HepG2 (cell line): ENCODE results near the gene MOK. TPM values are rescaled to one million over a fixed set of nuclear protein-coding genes. Genes with fewer than 3 reads are reported as not detected.
A peak's percentile ranks its signal among the peaks of the same experiment; 100 is the strongest.

Experiments used
- ATF7-NPFF ChIP-seq: sonication (generic); formaldehyde crosslinking; IDR thresholded peaks from 2 replicates; pipeline ENCODE4 v1.8.1; 2023; ENCODE audit warnings: mild to moderate bottlenecking, low read depth, missing genetic modification reagents, moderate library complexity
- CCAR2 ChIP-seq: fragments of 200-400 bp; formaldehyde crosslinking; optimal IDR thresholded peaks from 2 replicates; pipeline ENCODE3; 2018; ENCODE audit warnings: low read depth, mild to moderate bottlenecking, low read length, moderate library complexity
- CCDC6 ChIP-seq: sonication (generic); formaldehyde crosslinking; IDR thresholded peaks from 2 replicates; pipeline ENCODE4 v1.8.1; 2022; ENCODE audit warnings: mild to moderate bottlenecking, missing genetic modification reagents, moderate library complexity
- DR1 ChIP-seq: sonication (generic); formaldehyde crosslinking; IDR thresholded peaks from 2 replicates; pipeline ENCODE4 v1.8.0; 2021; ENCODE audit warnings: mild to moderate bottlenecking, missing genetic modification reagents, inconsistent platforms
- HNRNPH1 ChIP-seq: fragments of 200-400 bp; formaldehyde crosslinking; optimal IDR thresholded peaks from 2 replicates; pipeline ENCODE3; 2017; ENCODE audit warnings: mild to moderate bottlenecking, low read depth, low read length
- NR2F6 ChIP-seq, 2 experiments: IDR thresholded peaks; 2 replicates each; pipeline ENCODE4 v1.6.1; 2016; ENCODE audit warnings: antibody characterized with exemption in 1 of 2, mild to moderate bottlenecking in 1 of 2
- PAX8 ChIP-seq: sonication (generic); formaldehyde crosslinking; IDR thresholded peaks from 2 replicates; pipeline ENCODE4 v1.8.0; 2022; ENCODE audit warnings: mild to moderate bottlenecking, missing genetic modification reagents, borderline replicate concordance
- RXRB ChIP-seq: IDR thresholded peaks from 2 replicates; pipeline ENCODE4 v1.6.1; 2016; ENCODE audit warnings: borderline replicate concordance, missing genetic modification reagents, missing compliant biosample characterization
- TARDBP ChIP-seq: sonication (generic); formaldehyde crosslinking; IDR thresholded peaks from 2 replicates; pipeline ENCODE4 v1.8.0; 2022; ENCODE audit warnings: mild to moderate bottlenecking, missing genetic modification reagents
- TOPORS ChIP-seq: sonication (generic); formaldehyde crosslinking; IDR thresholded peaks from 2 replicates; pipeline ENCODE4 v1.8.0; 2023; ENCODE audit warnings: mild to moderate bottlenecking, missing genetic modification reagents
- ZFP41 ChIP-seq: sonication (generic); formaldehyde crosslinking; IDR thresholded peaks from 2 replicates; pipeline ENCODE4 v1.4.0; 2020; ENCODE audit warnings: mild to moderate bottlenecking, missing genetic modification reagents, borderline replicate concordance
- ZNF274 ChIP-seq: sonication (generic); formaldehyde crosslinking; IDR thresholded peaks from 2 replicates; pipeline ENCODE4 v1.5.1; 2020; ENCODE audit warnings: mild to moderate bottlenecking, missing genetic modification reagents
- ZNF496 ChIP-seq: sonication (generic); formaldehyde crosslinking; IDR thresholded peaks from 2 replicates; pipeline ENCODE4 v1.8.1; 2023; ENCODE audit warnings: mild to moderate bottlenecking, moderate library complexity, missing genetic modification reagents; ENCODE audit not compliant: insufficient replicate concordance
- ZNF549 ChIP-seq: sonication (generic); formaldehyde crosslinking; IDR thresholded peaks from 2 replicates; pipeline ENCODE4 v1.5.0; 2020; ENCODE audit warnings: missing genetic modification reagents
- ZNF550 ChIP-seq: sonication (generic); formaldehyde crosslinking; IDR thresholded peaks from 2 replicates; pipeline ENCODE4 v1.4.0; 2020; ENCODE audit warnings: mild to moderate bottlenecking, missing genetic modification reagents, borderline replicate concordance
- ZNF761 ChIP-seq: sonication (generic); formaldehyde crosslinking; conservative IDR thresholded peaks from 2 replicates; pipeline ENCODE4 v1.4.0; 2020; ENCODE audit warnings: mild to moderate bottlenecking, missing genetic modification reagents
- ZNF792 ChIP-seq: IDR thresholded peaks from 2 replicates; pipeline ENCODE4 v1.6.1; 2016
- ZNF891 ChIP-seq: sonication (generic); formaldehyde crosslinking; IDR thresholded peaks from 2 replicates; pipeline ENCODE4 v1.5.0; 2020; ENCODE audit warnings: mild to moderate bottlenecking, missing genetic modification reagents
- polyA plus RNA-seq, 8 experiments: library from polyadenylated mRNA; depleted of rRNA in 3 of 8; stranded (reverse) in 7 of 8; unstranded in 1 of 8; fragments of >200 nt; fragmentation: Illumina TruSeq in 4 of 8; extraction: Trizol in 4 of 8; gene quantifications; 2 replicates each; pipeline versions ENCODE4 v1.2.1 to v1.2.3, GENCODE V29; 2011 to 2016; ENCODE audit warnings: low read depth in 4 of 8, missing spikeins in 1 of 8, mixed read lengths in 1 of 8; ENCODE audit not compliant: insufficient read depth in 1 of 8
- total RNA-seq, 5 experiments: library from RNA; depleted of rRNA; stranded (reverse); fragments of >200 nt; fragmentation: Illumina TruSeq; extraction: Trizol; gene quantifications; 2 replicates each; pipeline ENCODE4 v1.2.3, GENCODE V29; 2016; ENCODE audit warnings: low read depth in 1 of 5
- TF ChIP-seq, protein P1 (sequence below), 2 experiments: IDR thresholded peaks; 2 replicates each; pipeline ENCODE4 v1.6.1; 2011 to 2012; ENCODE audit warnings: low read length in 2 of 2, borderline replicate concordance in 1 of 2, low read depth in 1 of 2, mild to moderate bottlenecking in 1 of 2, moderate library complexity in 1 of 2
- TF ChIP-seq, protein P2 (sequence below): sonication (generic); formaldehyde crosslinking; IDR thresholded peaks from 2 replicates; pipeline ENCODE4 v1.8.1; 2023; ENCODE audit warnings: mild to moderate bottlenecking, moderate library complexity, missing genetic modification reagents
- TF ChIP-seq, protein P3 (sequence below): sonication (generic); formaldehyde crosslinking; IDR thresholded peaks from 2 replicates; pipeline ENCODE4 v1.5.1; 2020; ENCODE audit warnings: missing genetic modification reagents, mild to moderate bottlenecking, borderline replicate concordance
- TF ChIP-seq, protein P4 (sequence below): sonication (generic); formaldehyde crosslinking; conservative IDR thresholded peaks from 2 replicates; pipeline ENCODE4 v1.8.0; 2022; ENCODE audit warnings: missing genetic modification reagents

The MOK gene
- total and polyA plus RNA-seq, 2 of the 13 experiments (the other 11 are each of a cell fraction or from before 2014, with no cell fraction given): 15.3 to 16.9 TPM

DNA sequence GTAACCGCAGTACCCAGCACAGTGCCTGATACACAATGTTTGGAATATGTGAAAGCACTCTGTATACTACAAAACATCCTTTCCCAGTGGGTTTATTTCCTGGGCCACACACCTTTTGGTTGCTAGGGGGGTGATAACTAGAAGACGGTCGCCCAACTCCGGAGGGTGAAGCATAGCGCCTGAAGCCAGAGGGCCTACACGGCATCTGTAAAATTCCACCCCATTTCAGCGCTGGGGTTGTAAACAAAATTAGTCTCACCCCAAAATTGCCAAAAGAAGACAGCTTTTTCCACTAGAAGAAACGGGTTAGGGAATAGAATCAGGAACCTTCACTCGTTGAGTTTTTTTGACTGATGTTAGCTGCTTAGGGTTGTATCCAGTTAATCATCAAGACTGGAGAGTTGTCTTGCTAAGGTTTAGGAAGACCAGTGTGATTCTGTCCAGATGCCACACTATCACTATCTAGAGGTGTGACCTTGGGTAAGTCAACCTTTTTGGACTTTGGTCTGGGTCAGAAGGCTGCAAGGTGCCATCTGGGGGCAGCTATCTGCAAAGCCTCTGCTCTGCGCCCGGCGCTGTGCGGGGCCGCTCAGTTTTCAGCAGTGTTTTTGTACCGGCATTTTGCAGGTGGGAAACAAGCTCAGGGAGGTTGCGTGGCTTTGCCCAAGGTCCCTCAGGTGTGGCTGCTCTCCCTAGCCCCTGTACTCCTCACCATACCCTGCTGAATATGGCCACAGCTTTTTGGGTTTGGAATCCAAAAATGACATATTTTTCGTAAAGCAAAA is 15.9 kb upstream of the MOK start (continued):
- TF ChIP-seq ZFP41 (CRISPR knock-in tag) (no peak), ZNF792 (CRISPR knock-in tag) (peak; percentile 36; the same call in 1 of the 2 replicates), RXRB (CRISPR knock-in tag) (peak; percentile 85), PAX8 (CRISPR knock-in tag) (no peak), TARDBP (CRISPR knock-in tag) (peak; percentile 44; the same call in 1 of the 2 replicates), ZNF550 (CRISPR knock-in tag) (no peak), CCDC6 (CRISPR knock-in tag) (0 out of 2 replicates have a peak, but pooled peaks have one; percentile 32), TOPORS (peak; percentile 55; the same call in 1 of the 2 replicates), ZNF274 (CRISPR knock-in tag) (no peak), HNRNPH1 (no peak), DR1 (peak; percentile 12; the same call in 1 of the 2 replicates), ZNF891 (peak; percentile 31; the same call in 1 of the 2 replicates), ZNF761 (0 out of 2 replicates have a peak, but pooled peaks have one; percentile 20), ZNF549 (CRISPR knock-in tag) (no peak), ZNF496 (CRISPR knock-in tag) (no peak), NR2F6 (IDR thresholded peaks at IDR 0.05) (peak; percentile 55), NR2F6 (CRISPR knock-in tag; IDR thresholded peaks at IDR 0.05) (peak; percentile 71), ATF7-NPFF (CRISPR knock-in tag) (no peak), CCAR2 (no peak)
- TF ChIP-seq, protein P1, sequence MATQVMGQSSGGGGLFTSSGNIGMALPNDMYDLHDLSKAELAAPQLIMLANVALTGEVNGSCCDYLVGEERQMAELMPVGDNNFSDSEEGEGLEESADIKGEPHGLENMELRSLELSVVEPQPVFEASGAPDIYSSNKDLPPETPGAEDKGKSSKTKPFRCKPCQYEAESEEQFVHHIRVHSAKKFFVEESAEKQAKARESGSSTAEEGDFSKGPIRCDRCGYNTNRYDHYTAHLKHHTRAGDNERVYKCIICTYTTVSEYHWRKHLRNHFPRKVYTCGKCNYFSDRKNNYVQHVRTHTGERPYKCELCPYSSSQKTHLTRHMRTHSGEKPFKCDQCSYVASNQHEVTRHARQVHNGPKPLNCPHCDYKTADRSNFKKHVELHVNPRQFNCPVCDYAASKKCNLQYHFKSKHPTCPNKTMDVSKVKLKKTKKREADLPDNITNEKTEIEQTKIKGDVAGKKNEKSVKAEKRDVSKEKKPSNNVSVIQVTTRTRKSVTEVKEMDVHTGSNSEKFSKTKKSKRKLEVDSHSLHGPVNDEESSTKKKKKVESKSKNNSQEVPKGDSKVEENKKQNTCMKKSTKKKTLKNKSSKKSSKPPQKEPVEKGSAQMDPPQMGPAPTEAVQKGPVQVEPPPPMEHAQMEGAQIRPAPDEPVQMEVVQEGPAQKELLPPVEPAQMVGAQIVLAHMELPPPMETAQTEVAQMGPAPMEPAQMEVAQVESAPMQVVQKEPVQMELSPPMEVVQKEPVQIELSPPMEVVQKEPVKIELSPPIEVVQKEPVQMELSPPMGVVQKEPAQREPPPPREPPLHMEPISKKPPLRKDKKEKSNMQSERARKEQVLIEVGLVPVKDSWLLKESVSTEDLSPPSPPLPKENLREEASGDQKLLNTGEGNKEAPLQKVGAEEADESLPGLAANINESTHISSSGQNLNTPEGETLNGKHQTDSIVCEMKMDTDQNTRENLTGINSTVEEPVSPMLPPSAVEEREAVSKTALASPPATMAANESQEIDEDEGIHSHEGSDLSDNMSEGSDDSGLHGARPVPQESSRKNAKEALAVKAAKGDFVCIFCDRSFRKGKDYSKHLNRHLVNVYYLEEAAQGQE (IDR thresholded peaks at IDR 0.05; ENCODE audit: borderline replicate concordance in 1 of 2, low read depth in 1 of 2, low read length in 2 of 2): peak in 1 of 2 experiments; percentile 73; a peak in 2 of 4 replicates
- TF ChIP-seq, protein P2, sequence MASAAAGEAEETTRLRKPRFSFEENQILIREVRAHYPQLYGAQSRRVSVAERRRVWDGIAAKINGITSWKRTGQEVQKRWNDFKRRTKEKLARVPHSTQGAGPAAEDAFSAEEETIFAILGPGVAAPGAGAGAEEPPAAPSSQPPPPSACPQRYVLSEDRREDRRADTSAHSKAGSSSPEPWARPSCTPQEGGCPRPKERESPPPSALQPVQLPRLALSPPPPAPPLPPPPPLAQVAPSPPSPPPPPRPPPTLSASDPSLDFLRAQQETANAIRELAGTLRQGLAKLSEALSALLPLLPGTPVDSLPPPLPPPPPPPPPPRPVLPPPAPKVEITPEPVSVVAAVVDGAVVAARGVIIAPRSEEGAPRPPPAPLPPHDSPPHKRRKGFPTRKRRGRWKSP (CRISPR knock-in tag): peak; percentile 88
- TF ChIP-seq, protein P3, sequence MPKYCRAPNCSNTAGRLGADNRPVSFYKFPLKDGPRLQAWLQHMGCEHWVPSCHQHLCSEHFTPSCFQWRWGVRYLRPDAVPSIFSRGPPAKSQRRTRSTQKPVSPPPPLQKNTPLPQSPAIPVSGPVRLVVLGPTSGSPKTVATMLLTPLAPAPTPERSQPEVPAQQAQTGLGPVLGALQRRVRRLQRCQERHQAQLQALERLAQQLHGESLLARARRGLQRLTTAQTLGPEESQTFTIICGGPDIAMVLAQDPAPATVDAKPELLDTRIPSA (CRISPR knock-in tag): no peak
- TF ChIP-seq, protein P4, sequence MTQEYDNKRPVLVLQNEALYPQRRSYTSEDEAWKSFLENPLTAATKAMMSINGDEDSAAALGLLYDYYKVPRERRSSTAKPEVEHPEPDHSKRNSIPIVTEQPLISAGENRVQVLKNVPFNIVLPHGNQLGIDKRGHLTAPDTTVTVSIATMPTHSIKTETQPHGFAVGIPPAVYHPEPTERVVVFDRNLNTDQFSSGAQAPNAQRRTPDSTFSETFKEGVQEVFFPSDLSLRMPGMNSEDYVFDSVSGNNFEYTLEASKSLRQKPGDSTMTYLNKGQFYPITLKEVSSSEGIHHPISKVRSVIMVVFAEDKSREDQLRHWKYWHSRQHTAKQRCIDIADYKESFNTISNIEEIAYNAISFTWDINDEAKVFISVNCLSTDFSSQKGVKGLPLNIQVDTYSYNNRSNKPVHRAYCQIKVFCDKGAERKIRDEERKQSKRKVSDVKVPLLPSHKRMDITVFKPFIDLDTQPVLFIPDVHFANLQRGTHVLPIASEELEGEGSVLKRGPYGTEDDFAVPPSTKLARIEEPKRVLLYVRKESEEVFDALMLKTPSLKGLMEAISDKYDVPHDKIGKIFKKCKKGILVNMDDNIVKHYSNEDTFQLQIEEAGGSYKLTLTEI (CRISPR knock-in tag): no peak
